Measurements from ENCODE around the gene CD48.

The CD48 gene

DNA sequence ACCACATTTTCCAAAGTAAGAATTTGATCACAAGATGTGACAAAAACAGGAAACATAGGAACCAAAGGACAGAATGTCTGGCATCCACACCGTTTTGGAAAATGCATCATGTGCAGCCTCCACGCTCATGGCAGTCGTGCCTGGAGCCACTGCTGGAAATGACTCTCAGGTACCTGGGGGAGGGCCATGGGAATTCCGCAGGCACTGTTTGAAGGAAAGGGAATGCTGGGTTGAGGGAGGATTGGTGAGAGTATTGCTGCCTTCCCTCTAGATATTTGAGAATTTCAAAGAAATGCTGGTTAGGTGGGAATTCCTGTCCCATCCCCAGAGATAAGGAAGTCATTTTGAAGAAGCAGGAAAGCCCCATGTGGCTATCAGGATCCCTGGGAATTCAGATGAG lies 75.5 kb downstream of the CD48 start:
- no peaks in the 10 kb centered on the region for H4K20me1 ChIP-seq (ENCODE audit: insufficient read depth, low read length, poor library complexity, severe bottlenecking)
- H3F3A ChIP-seq (ENCODE audit: low read depth) = 0 out of 2 replicates have a peak, but pooled peaks cover 4% of the 10 kb centered on the region
- no peaks in the 10 kb centered on the region for H3K36me3 ChIP-seq (ENCODE audit: insufficient read depth, low read length)
- H3K27me3 ChIP-seq (ENCODE audit: insufficient read depth, low read length, poor library complexity, severe bottlenecking) = no peaks in the 10 kb centered on the region
- TF ChIP-seq, protein P1, sequence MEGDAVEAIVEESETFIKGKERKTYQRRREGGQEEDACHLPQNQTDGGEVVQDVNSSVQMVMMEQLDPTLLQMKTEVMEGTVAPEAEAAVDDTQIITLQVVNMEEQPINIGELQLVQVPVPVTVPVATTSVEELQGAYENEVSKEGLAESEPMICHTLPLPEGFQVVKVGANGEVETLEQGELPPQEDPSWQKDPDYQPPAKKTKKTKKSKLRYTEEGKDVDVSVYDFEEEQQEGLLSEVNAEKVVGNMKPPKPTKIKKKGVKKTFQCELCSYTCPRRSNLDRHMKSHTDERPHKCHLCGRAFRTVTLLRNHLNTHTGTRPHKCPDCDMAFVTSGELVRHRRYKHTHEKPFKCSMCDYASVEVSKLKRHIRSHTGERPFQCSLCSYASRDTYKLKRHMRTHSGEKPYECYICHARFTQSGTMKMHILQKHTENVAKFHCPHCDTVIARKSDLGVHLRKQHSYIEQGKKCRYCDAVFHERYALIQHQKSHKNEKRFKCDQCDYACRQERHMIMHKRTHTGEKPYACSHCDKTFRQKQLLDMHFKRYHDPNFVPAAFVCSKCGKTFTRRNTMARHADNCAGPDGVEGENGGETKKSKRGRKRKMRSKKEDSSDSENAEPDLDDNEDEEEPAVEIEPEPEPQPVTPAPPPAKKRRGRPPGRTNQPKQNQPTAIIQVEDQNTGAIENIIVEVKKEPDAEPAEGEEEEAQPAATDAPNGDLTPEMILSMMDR (conservative IDR thresholded peaks at IDR 0.05; ENCODE audit: low read length) = no peak
- no peak for TF ChIP-seq EZH2phosphoT487 (IDR thresholded peaks at IDR 0.05; ENCODE audit: borderline replicate concordance)
- no peaks in the 10 kb centered on the region for H3K9me2 ChIP-seq (replicated peaks; ENCODE audit: low read depth, low read length)
- peaks cover 41% of the 10 kb centered on the region for H3K4me1 ChIP-seq (ENCODE audit: insufficient read depth, low read length, poor library complexity, severe bottlenecking)
- no peak overlapping the region for H3K4me3 ChIP-seq (ENCODE audit: low read length, poor library complexity, severe bottlenecking)
- no peak overlapping the region for H2AFZ ChIP-seq (ENCODE audit: low read length)
- no peaks in the 10 kb centered on the region for H3K9me3 ChIP-seq (ENCODE audit: insufficient read depth, low read depth, low read length)
- H3K4me2 ChIP-seq (ENCODE audit: low read depth, low read length, poor library complexity, severe bottlenecking) = no peak overlapping the region
- no peak overlapping the region for H3K9ac ChIP-seq (ENCODE audit: low read depth, low read length, poor library complexity, severe bottlenecking)
- no peaks in the 10 kb centered on the region for H3K79me2 ChIP-seq (ENCODE audit: insufficient read depth, low read length)

DNA sequence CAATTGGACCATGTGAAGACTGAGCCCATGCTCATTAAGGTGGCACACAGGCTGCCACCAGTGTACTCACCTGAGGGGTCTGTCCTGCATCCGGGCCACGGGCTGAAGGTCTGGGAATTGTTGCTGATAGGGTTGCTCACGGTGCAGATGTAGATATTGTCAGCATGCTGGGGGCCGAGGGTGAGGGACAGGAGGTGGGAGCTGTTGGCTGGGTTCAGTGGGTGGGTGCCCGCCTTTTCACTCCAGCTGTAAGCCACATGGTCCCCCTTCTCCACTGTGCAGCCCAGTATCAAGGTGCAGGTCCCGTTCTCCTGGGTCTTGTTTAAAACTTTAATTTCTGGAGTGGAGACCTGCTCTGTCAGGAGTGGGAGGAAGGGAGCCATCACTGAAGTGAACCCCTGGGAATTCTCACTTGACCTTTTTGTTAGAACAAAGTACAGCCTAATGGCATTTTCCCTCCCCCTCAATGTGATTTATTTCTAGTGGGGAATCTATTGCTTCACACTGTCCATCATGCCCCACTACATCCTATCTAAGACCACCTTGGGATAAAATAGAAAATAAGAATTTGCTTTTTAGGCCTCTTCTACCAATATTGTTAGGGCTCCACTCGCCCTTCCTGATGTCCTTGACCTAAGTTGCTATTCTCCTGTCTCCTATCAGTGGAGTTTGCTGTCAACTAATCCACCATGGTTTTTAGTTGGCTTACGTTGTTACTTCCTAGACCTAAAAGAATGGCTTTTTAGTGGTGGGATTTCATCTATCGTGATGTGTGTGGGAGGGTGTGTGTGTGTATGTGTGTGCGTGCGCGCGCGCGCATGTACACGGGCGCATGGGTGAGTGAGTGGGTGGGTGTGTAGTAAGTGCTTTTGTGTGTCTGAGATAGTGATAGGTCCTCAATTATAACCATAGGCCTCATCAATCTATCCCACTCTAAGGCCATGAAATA lies 76.8 kb downstream of the CD48 start:
- TF ChIP-seq, protein P1 (conservative IDR thresholded peaks at IDR 0.05; ENCODE audit: low read length) = no peak
- TF ChIP-seq EZH2phosphoT487 (IDR thresholded peaks at IDR 0.05; ENCODE audit: borderline replicate concordance) = no peak
- Histone ChIP-seq H3K9ac (ENCODE audit: low read depth, low read length, poor library complexity, severe bottlenecking) (no peak overlapping the region), H4K20me1 (ENCODE audit: insufficient read depth, low read length, poor library complexity, severe bottlenecking) (no peaks in the 10 kb centered on the region), H3K4me3 (ENCODE audit: low read length, poor library complexity, severe bottlenecking) (no peak overlapping the region), H3K9me3 (ENCODE audit: insufficient read depth, low read depth, low read length) (no peaks in the 10 kb centered on the region), H2AFZ (ENCODE audit: low read length) (no peak overlapping the region), H3K4me1 (ENCODE audit: insufficient read depth, low read length, poor library complexity, severe bottlenecking) (peaks cover 31% of the 10 kb centered on the region), H3K79me2 (ENCODE audit: insufficient read depth, low read length) (no peaks in the 10 kb centered on the region), H3K36me3 (ENCODE audit: insufficient read depth, low read length) (no peaks in the 10 kb centered on the region), H3K4me2 (ENCODE audit: low read depth, low read length, poor library complexity, severe bottlenecking) (no peak overlapping the region), H3K9me2 (replicated peaks; ENCODE audit: low read depth, low read length) (no peaks in the 10 kb centered on the region), H3K27me3 (ENCODE audit: insufficient read depth, low read length, poor library complexity, severe bottlenecking) (no peaks in the 10 kb centered on the region), H3F3A (ENCODE audit: low read depth) (0 out of 2 replicates have a peak, but pooled peaks cover 2% of the 10 kb centered on the region)

DNA sequence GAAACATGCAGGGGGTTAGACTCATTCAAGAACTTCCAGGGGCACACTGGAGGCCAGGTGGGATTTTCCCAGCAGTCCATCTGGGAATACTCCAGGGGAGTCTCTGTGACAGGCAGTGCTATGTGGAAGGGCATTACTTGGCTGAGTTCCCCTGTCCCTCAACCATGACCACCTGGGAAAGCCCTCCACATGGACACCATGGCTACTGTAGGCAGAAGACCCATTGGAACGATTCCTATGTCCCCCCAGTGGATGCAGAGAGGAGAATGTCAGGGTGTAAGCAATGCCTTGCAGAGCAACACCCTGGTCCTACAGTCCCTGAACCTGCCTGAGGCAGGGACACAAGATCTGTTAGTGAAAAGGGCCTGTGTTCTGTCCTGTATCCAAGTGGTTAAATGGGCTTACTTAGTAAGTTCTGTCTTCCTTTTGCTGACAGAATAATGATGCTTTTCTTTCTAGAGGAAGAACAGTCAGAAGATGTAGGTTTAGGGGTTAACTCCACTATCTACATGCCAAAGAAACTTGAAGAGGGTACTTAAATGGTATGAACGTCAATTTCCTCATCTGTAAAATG lies 78.2 kb downstream of the CD48 start:
- no peak overlapping the region for H3K4me3 ChIP-seq (ENCODE audit: low read length, poor library complexity, severe bottlenecking)
- no peaks in the 10 kb centered on the region for H3K79me2 ChIP-seq (ENCODE audit: insufficient read depth, low read length)
- no peaks in the 10 kb centered on the region for H3K9me2 ChIP-seq (replicated peaks; ENCODE audit: low read depth, low read length)
- H4K20me1 ChIP-seq (ENCODE audit: insufficient read depth, low read length, poor library complexity, severe bottlenecking) = no peaks in the 10 kb centered on the region
- no peak overlapping the region for H3K9ac ChIP-seq (ENCODE audit: low read depth, low read length, poor library complexity, severe bottlenecking)
- H3K36me3 ChIP-seq (ENCODE audit: insufficient read depth, low read length) = no peaks in the 10 kb centered on the region
- no peaks in the 10 kb centered on the region for H3F3A ChIP-seq (ENCODE audit: low read depth)
- H3K27me3 ChIP-seq (ENCODE audit: insufficient read depth, low read length, poor library complexity, severe bottlenecking) = no peaks in the 10 kb centered on the region
- peaks cover 24% of the 10 kb centered on the region for H3K4me1 ChIP-seq (ENCODE audit: insufficient read depth, low read length, poor library complexity, severe bottlenecking)
- H2AFZ ChIP-seq (ENCODE audit: low read length) = no peak overlapping the region
- TF ChIP-seq EZH2phosphoT487 (IDR thresholded peaks at IDR 0.05; ENCODE audit: borderline replicate concordance) = no peak
- TF ChIP-seq, protein P1 (conservative IDR thresholded peaks at IDR 0.05; ENCODE audit: low read length) = no peak
- H3K9me3 ChIP-seq (ENCODE audit: insufficient read depth, low read depth, low read length) = no peaks in the 10 kb centered on the region
- H3K4me2 ChIP-seq (ENCODE audit: low read depth, low read length, poor library complexity, severe bottlenecking) = no peak overlapping the region
